Measurements from ENCODE around the gene PRDM5. TPM values are rescaled to one million over a fixed set of nuclear protein-coding genes. Genes with fewer than 3 reads are reported as not detected.

The PRDM5 gene
- total and polyA plus RNA-seq, 2 donors (not counting 3 experiments of a cell fraction or from before 2014, with no cell fraction given) = 2.2 to 8.1 TPM

- no peak overlapping the region for H2AFZ ChIP-seq (ENCODE audit: low read depth, low read length)
- no TSS peak for BruUV-seq (replicated peaks)
- H3K79me2 ChIP-seq (ENCODE audit: control insufficient read depth, insufficient read depth, low read length) = no peaks in the 10 kb centered on the region
- TF ChIP-seq EZH2 (IDR thresholded peaks at IDR 0.05; ENCODE audit: borderline replicate concordance, low read depth, low read length, severe bottlenecking) = no peak
- TF ChIP-seq MAX (IDR thresholded peaks at IDR 0.05; ENCODE audit: insufficient read depth, insufficient read length) = no peak
- TF ChIP-seq JUN (IDR thresholded peaks at IDR 0.05; ENCODE audit: borderline replicate concordance, insufficient read depth, insufficient read length, low read depth) = no peak
- no peak for TF ChIP-seq MYC (IDR thresholded peaks at IDR 0.05; ENCODE audit: low read depth, low read length)
- TF ChIP-seq CTCF (IDR thresholded peaks at IDR 0.05; ENCODE audit: extremely low read depth in 1 of 2, insufficient read depth in 1 of 2, low read depth in 1 of 2, low read length in 2 of 2) = no peak
- TF ChIP-seq FOS (IDR thresholded peaks at IDR 0.05; ENCODE audit: borderline replicate concordance, insufficient read depth, low read length) = no peak
- TF ChIP-seq GATA2 (IDR thresholded peaks at IDR 0.05; ENCODE audit: insufficient read depth, insufficient read length, low read depth, low read length) = no peak
- TF ChIP-seq POLR2A (IDR thresholded peaks at IDR 0.05; ENCODE audit: low read depth, low read length) = no peak
- no peak for TF ChIP-seq POLR2AphosphoS5 (IDR thresholded peaks at IDR 0.05; ENCODE audit: insufficient read depth, low read depth, low read length)
- no peak for DNase-seq (ENCODE audit: low read depth, low spot score)
- no peak overlapping the region for H3K4me2 ChIP-seq (ENCODE audit: insufficient read depth, low read length)
- H3K9me3 ChIP-seq (replicated peaks; ENCODE audit: control insufficient read depth, insufficient read depth, low read length) = no peaks in the 10 kb centered on the region
- no peak overlapping the region for H3K4me3 ChIP-seq (replicated peaks in 1 of 3; ENCODE audit: insufficient read depth in 1 of 3, low read depth in 1 of 3, low read length in 3 of 3)
- H3K27ac ChIP-seq (ENCODE audit: insufficient read depth, low read depth, low read length) = no peak overlapping the region
- no peaks in the 10 kb centered on the region for H3K27me3 ChIP-seq (ENCODE audit: control insufficient read depth in 2 of 2, insufficient read depth in 2 of 2, low read length in 2 of 2)
- no peak overlapping the region for H3K9ac ChIP-seq (replicated peaks; ENCODE audit: extremely low read depth, insufficient read depth, low read length)
- no peaks in the 10 kb centered on the region for H3K36me3 ChIP-seq (ENCODE audit: control insufficient read depth in 2 of 2, extremely low read depth in 1 of 2, insufficient read depth in 2 of 2, low read length in 2 of 2)
- H4K20me1 ChIP-seq (replicated peaks; ENCODE audit: control insufficient read depth, extremely low read depth, insufficient read depth, low read length) = no peaks in the 10 kb centered on the region
- FAIRE-seq = no peak
- dilution Hi-C loops (cut with MboI; ENCODE audit: extremely low pct_ligation_motif_present, low sequenced_read_pairs) = no loop called here
- peaks cover 6% of the 10 kb centered on the region for H3K4me1 ChIP-seq (ENCODE audit: control insufficient read depth, extremely low read depth, insufficient read depth, low read length)
- POLR2A ChIA-PET = no interaction called here
- no peaks in the 10 kb centered on the region for H3K9me1 ChIP-seq (replicated peaks; ENCODE audit: control insufficient read depth, extremely low read depth, insufficient read depth, low read length)
- CTCF ChIA-PET = no interaction called here
- intact Hi-C loops (cut with micrococcal nuclease) = loop anchor here (5.0 kb wide), 1 partner anchor 174 kb away; no protein-coding TSS in a partner anchor
Measured at GRCh38 chr4:120691536-120691935, 231.0 kb downstream of the PRDM5 start.

Measured in endothelial cell of umbilical vein (primary cell).